CD4-positive, alpha-beta T cell treated with Interleukin-15 for 4 hours (primary cell): ENCODE data around the gene NPEPL1.

Experiments
- DNase-seq: peaks from one replicate; pipeline ENCODE4 v3.0.0-alpha.2; 2020; ENCODE audit warnings: low spot score

Gene NPEPL1

GRCh38 chr20:58658760-58659159 is 33.8 kb upstream of the NPEPL1 start:
- no peak for DNase-seq

GRCh38 chr20:58659841-58660240 is 32.8 kb upstream of the NPEPL1 start:
- DNase-seq = peak; percentile 52

GRCh38 chr20:58660855-58661597 is 31.6 kb upstream of the NPEPL1 start:
- DNase-seq = peak; percentile 47

DNA sequence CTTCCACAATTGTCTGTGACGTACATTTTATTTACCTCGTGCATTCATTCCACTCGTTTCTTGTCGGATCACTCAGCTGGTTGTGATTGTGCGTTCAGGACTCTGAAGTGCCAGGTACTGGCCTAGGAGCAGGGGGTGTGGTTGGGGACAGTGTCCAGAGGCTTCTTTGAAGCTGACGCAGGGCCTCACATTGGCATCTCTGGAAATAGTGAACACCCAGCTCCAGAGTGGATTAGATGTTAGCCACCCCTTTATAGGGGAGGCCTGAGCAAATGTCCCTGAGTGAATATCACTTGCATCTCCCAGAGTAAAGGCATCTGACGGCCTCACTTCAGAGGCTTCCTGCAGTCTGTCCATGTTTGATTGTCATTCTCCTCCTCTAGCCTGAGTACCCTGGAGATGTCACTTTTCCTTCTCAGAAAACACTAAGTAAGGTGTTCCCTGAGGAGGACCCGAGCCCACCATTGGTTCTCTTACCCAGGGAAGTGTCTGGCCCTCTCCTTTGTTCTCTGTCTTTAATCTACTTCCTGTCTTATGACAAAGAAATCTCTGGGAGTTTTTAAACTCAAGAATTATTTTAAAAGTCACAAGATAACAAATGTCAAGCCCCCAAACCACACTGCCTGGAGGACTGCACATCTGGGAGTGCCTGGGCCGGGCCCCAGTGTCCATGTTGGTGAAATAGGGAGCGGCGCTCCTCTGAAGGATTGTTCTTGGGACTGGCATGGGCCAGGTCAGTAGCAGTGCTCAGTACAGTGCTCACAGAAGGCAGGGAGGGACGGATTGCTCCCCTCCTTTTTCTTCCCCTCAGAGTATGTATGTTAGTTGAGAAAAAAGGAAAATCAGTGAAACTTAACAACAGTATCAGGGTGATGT is 30.8 kb upstream of the NPEPL1 start:
- no peak for DNase-seq

DNA sequence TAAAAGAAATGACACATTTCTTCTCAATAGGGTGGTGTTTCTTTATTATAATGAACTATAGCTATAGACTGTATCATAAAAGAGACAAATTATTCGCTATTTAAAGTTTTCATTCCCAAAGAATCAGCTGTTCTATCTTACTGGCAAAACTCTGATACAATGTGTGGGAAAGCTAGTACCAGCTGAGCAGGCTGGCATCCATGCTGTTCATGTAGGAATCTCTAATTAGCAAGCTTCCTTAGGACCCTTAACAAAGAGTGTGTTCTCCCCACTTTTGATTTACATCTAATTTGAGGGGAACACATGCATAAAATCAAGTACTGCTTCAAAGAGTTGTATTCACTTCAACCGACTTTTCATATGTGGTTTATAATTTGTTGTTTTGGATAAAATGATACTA is 28.3 kb upstream of the NPEPL1 start:
- DNase-seq = no peak

- no peak for DNase-seq
These were observed 27.7 kb upstream of the NPEPL1 start for GRCh38 chr20:58664883-58665282.

DNA sequence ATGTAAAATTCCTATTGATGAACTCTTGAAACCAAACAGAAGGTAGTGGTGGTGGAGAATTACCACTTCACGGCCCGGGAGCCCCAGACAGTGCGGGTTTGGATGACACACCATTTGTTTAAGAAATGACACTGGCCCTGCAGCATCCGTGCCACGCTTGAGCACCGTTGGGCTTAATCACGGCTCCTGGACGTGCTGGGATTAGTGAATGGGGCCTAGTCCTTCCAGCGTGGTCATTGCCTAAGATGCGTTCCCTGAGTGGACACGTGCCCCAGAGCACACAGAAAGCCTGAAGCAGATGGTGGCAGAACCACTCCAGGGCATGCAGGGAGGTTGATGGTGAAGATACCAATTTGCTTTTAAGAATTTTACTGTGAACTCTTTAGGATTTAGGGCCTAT is 27.0 kb upstream of the NPEPL1 start:
- no peak for DNase-seq

DNA sequence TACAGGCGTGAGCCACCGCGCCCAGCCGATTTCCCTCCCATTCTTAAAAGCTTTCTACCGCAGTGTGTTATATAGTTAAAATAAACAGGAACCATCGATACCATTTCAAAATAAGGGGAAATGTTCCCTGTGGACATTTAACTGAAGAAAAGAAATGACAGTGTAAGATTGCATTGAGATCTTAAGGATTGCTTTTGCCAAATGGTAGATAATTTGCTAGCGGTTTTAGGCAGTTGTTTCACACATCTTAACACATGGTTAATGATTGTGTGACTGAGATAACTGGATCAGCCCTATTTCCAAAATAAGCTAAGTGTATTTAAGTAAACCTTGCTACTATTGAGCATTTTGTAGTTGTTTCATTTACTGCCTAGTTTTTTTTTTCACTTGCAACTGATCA is 25.9 kb upstream of the NPEPL1 start:
- no peak for DNase-seq

DNA sequence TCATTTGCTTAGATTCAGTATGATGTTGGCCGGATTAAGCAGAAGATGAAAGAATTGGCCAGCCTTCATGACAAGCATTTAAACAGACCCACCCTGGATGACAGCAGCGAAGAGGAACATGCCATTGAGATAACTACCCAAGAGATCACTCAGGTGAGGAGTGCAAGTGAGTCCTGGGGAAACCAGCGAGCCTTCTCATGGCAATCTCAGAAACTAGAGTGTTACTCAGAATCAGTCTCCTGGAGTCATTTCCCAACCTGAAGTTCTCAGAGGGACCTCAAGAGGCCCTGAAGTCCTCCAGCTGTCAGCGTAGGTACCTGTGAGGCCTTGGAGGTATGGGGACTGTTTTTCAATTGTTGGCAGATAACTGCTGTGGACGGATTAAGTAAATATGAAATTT is 24.6 kb upstream of the NPEPL1 start:
- DNase-seq = no peak

- DNase-seq = no peak
These were observed 23.7 kb upstream of the NPEPL1 start for GRCh38 chr20:58668901-58669286.

- no peak for DNase-seq
These were observed 23.2 kb upstream of the NPEPL1 start for GRCh38 chr20:58669287-58670006.

DNA sequence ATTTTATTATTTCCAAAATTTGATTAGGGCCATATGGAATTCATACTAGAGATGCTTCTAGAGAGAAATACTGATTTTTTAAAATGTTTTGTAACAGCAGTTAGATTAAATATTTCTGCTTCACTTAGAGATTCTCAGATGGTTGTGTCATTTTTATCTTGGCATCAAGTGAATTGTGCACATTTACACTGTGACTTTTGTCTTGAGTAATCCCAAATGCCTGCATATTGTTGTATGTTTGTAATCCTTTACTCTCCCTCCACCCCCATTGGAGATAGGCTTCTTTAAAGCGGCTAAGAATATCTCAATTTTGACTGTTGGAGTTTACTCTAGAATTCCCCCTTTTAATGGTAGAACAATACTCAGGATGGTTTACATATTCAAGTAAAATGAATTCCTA is 22.5 kb upstream of the NPEPL1 start:
- DNase-seq = no peak

GRCh38 chr20:58670659-58671058 is 21.9 kb upstream of the NPEPL1 start:
- no peak for DNase-seq

DNA sequence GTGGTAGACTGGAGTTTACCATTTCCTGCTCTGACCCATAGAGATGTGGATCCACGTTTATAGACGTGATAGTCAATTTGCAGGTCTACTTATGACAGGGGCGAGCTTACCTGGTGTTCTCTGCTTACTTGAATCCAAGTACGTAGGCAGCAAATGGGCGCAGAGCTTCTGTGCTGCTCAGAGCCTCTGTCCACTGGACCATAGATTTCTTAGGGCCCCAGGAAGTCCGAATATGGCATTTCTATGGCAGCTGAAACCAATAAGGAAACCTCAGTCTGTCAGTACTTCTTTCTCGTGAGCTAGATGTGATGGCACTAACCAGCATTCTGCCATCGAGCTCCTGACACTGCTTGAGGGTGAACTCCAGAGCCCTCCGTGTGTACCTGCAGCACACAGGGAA is 19.5 kb upstream of the NPEPL1 start:
- no peak for DNase-seq

DNA sequence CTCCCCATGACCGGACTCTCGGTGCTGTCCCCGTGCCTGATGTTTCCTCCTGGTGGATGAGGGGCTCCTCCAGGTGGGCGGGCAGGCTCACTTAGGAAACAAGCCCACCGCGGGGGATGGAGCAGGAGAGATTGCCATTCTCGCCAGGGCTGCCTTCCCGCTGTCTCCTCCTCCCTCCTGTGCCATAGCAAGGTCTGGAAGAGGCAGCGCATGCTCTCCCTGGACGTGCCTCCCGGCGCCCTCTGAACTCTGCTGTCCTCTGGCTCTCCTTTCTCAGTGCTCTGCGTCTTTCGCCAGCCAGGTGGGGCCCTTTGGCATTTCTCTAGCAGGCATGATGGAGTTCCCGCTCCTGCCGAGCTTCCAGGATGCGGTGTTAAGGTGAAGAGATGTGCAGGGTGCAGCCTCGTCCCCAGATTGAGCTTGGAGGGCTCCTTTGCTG is 17.4 kb upstream of the NPEPL1 start:
- no peak for DNase-seq

- no peak for DNase-seq
These were observed 17.0 kb upstream of the NPEPL1 start for GRCh38 chr20:58675641-58676040.

DNA sequence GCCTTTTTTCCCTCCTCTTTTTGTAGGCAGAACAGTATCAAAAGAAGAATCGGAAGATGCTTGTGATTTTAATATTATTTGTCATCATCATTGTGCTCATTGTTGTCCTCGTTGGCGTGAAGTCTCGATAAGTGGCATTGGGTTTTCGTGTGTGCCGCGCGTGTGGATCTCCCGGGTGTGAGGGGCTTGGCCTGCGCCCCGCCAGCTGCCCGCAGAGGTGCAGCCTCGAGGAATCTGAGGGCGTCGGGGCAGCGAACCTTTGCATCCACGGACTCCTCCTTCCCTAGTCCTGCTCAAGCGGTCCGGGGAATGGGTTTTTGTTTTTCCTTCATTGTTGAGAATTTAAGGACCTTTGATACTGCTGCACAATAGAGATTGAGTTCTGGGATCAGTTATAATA is 16.4 kb upstream of the NPEPL1 start:
- no peak for DNase-seq

GRCh38 chr20:58677079-58677604 is 15.5 kb upstream of the NPEPL1 start:
- no peak for DNase-seq

GRCh38 chr20:58677808-58678207 is 14.8 kb upstream of the NPEPL1 start:
- no peak for DNase-seq

GRCh38 chr20:58678806-58679205 is 13.8 kb upstream of the NPEPL1 start:
- no peak for DNase-seq

DNA sequence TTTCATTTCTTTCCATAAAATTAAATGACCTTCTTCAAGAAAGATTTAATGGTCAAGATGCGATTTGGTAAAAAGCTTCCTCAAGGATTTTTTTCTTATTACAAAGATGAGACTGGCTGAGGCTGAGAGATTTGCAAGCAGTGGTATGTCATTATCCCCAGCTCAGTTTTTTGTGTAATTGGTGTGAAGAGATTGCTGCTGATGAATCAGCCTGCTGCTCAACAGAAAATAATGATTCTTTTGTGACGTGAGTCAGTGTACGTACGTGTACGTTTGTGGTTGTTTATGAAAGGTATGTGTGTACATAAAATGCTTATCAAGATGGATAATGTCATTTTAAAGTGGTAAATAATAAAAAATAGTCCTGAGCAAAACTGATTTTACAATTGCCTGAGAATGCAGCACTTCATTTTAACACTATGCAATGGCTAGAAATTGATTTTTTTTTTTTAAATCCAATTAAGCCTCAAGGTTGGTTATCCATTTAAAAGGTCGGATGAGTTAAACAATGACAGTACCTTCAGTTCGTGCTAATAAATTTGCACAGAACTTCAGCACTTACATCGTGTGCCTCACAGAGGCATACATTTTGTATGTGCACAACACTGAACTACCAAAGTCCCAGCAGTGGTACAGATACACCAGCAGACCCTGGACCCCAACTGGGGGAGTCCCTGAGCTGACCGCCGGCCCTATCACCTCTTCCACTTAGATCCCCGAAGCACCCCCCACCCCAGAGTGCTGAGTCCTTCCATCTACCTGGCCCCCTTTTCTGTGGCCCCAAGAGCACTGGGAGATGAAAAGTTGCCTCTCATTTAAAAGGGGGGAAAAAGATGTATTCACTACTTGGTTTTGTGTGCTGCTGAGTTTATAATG is 9.7 kb upstream of the NPEPL1 start:
- no peak for DNase-seq

DNA sequence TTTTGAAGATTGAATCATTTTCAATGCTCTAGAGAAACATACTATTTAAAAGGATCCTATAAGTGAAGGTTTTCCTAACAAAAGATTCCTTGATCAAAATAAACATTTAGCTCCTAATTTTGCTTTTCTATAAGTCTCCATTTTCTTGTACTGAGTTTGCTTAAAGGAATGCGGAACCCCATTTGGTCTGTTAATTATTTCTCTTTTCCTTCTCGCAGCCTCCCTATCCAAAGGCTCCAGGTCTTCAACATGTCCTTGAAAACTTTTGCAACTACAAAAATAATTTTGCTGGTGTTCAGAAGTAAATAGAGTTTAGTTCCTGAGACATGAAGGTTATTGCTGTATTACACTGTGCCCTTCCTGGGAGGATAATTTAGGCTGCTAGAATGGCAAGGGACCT is 8.3 kb upstream of the NPEPL1 start:
- no peak for DNase-seq
